Aorta (tissue), 5 donors: ENCODE results near the gene ZNF831. TPM values are rescaled to one million over a fixed set of nuclear protein-coding genes. Genes with fewer than 3 reads are reported as not detected.

Experiments used
- ATAC-seq: fragments of 200-7000 bp; cut with Tn5 transposase; one replicate; pipeline ENCODE4 v1.9.1; 2022; ENCODE audit warnings: moderate library complexity; ENCODE audit not compliant: low FRiP score
- DNase-seq, 2 donors: peaks; one replicate each; pipeline ENCODE4 v3.0.0-alpha.2; 2020
- H3K27ac ChIP-seq, 2 donors: one replicate each; pipeline ENCODE4 v1.5.1; 2013; ENCODE audit warnings: low read length in 2 of 2, mild to moderate bottlenecking in 2 of 2, moderate library complexity in 2 of 2, control low read depth in 1 of 2, inconsistent platforms in 1 of 2, low read depth in 1 of 2
- H3K27me3 ChIP-seq, 2 donors: one replicate each; pipeline ENCODE4 v1.6.1; 2013; ENCODE audit warnings: control low read depth in 1 of 2, low read length in 1 of 2, mild to moderate bottlenecking in 1 of 2, moderate library complexity in 1 of 2; ENCODE audit not compliant: insufficient read depth in 2 of 2, control insufficient read depth in 1 of 2
- H3K36me3 ChIP-seq, 2 donors: one replicate each; pipeline ENCODE4 v1.6.1; 2013; ENCODE audit warnings: control low read depth in 1 of 2, low read length in 1 of 2, mild to moderate bottlenecking in 1 of 2; ENCODE audit not compliant: insufficient read depth in 2 of 2, control insufficient read depth in 1 of 2
- H3K4me1 ChIP-seq, 2 donors: one replicate each; pipeline ENCODE4 v1.6.1; 2013; ENCODE audit warnings: low read length in 2 of 2, control low read depth in 1 of 2, mild to moderate bottlenecking in 1 of 2, moderate library complexity in 1 of 2; ENCODE audit not compliant: insufficient read depth in 2 of 2, control insufficient read depth in 1 of 2
- H3K4me3 ChIP-seq, 2 donors: one replicate each; pipeline ENCODE4 v1.5.1; 2013; ENCODE audit warnings: low read length in 2 of 2, control low read depth in 1 of 2, mild to moderate bottlenecking in 1 of 2
- H3K9me3 ChIP-seq: one replicate; pipeline ENCODE4 v1.6.1; 2013; ENCODE audit warnings: mild to moderate bottlenecking, low read length; ENCODE audit not compliant: control insufficient read depth
- WGBS, 2 donors: extraction: QIAGEN DNeasy Blood & Tissue Kit; methylation state at CpG; one replicate each; pipeline ENCODE4 v1.1.7; 2013; 5-methylcytosine and 5-hydroxymethylcytosine counted together
- intact Hi-C, 2 donors: fragments of 100-400 bp; cut with DNase I; formaldehyde crosslinking; loops; one replicate each; pipeline versions ENCODE4 v1.14.2 to v1.15.0; 2022
- polyA plus RNA-seq, 2 donors: library from polyadenylated mRNA; stranded (reverse); fragments of 200-250 nt; gene quantifications; one replicate each; pipeline ENCODE4 v1.2.3, GENCODE V29; 2013
- total RNA-seq, 2 donors: library from RNA; stranded (reverse); fragmentation: NEBNext Ultra II Directional; extraction: Animal tissue kit (Norgen Biotek cat#: 25700); gene quantifications; one replicate each; pipeline ENCODE4 v1.2.1, GENCODE V29; 2021
- donor health status: healthy with polysubstance abuse.
- donor health status: Bipolar disorder and iron deficiency.
- donor health status: DM: no; HTN: no; CAD: no.
- donor health status: DM: no; HTN: no; CAD: no.
- donor health status: DM: yes; HTN: yes; CAD: no.

The ZNF831 gene
- total and polyA plus RNA-seq, 4 donors, result 0.03 to 0.68 (median 0.57) TPM; not detected in 1

DNA sequence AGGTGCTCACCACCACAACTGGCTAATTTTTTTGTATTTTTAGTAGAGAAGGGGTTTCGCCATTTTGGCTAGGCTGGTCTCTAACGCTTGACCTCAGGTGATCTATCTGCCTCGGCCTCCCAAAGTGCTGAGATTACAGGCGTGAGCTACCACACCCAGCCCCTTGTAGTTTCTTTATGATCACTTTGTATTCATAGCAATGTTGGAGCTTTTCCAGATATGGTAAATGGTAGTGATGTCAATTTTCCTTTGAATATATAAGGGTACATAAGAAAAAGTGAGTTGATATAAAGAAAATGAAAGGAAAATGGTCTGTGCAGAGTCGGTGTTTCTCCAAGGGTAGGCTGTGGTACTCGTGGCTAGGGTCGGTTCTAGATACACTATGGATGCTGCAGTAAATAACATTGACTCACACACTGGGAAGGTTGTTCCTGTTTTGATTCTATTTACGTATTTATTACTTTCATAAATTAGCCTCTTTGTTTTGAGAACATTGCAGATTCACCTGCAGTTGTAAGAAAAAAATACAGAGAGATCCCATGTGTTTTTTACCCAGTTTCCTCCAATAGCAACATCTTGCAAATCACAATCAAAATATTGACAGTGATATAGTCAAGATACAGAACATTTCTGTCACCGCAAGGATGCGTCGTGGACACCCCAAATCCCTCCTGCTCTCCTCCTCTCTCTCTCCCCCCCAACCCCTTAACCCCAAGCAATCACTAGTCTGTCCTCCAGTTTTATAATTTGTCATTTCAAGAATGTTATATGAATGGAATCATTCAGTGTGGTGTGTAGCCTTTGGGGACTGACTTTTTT, 2.5 kb downstream of the ZNF831 start:
- ATAC-seq, result no peak
- no peak overlapping the region for H3K4me3 ChIP-seq
- DNase-seq, result no peak
- no peak overlapping the region for H3K27ac ChIP-seq
- WGBS, 2 donors, result 81 to 82% methylated on average over 11 of the region's 11 CpGs
- H3K9me3 ChIP-seq, result no peaks in the 10 kb centered on the region
- intact Hi-C loops, result no loop called here
- H3K4me1 ChIP-seq, result no peaks in the 10 kb centered on the region
- no peaks in the 10 kb centered on the region for H3K36me3 ChIP-seq
- H3K27me3 ChIP-seq, result no peaks in the 10 kb centered on the region

DNA sequence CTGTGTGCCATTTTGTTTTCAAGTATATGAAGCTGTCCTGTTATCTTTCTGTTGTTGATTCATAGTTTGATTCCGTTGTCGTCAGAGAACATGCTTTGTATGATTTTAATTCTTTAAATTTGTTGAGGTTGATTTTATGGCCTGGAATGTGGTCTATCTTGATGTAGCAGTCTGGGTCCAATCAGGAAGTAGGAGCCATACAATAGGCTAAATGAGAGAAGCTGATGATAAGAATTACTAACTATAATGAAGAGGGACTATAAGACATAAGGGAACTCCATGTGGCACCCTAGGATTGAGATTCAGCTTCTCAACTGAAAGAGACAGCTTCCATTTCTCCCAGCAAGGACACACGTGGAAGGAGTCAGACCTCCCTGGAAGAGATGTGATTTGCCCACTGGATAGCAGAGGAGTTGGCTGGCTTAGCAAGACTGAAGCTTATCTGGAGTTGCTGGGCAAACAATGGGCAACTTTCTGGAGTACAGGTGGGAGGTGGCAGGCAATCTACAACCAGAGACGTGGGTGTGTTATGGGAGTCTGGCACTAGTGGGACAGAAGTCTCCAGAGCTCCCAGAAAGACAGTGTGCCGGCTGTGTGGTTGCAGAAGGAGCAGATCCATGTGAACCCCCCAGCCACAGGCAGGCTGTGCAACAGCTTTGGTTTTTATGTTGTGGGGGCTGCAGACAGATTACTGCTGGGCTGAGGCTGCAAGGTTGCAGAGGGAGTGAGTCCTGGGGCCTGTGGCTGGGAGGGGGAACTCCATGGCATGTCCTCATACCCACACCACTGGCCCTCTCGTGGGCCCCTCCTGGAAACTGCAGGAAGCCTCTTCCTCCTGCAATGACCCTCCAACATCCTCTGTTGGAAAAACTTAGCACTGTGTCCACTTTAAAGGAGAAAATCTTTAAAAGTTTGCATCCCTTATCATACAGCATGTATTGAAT, 7.1 kb downstream of the ZNF831 start:
- no peak overlapping the region for H3K27ac ChIP-seq
- ATAC-seq, result no peak
- 46 to 47% methylated on average over 6 of the region's 6 CpGs for WGBS, 2 donors

DNA sequence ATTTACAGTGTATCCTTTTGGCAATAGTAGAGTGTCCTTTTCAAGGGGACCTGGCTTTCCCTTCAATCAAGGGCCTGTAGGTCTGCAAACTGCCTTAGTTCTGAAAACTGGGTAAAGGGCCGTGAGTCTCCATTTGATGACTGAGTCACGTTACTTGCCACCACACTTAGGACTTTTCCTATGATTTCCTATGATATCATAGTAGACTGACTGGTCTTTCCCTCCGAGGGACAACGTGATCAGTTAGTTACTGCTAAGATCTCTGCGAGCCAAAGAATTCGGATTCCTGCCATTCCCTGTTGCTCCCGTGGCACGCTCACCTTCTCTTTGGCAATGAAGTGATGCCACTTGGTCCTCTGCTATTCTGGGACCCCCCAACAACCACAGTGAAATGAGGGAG, 8.4 kb downstream of the ZNF831 start:
- DNase-seq (no peak), ATAC-seq (no peak)
- no peaks in the 10 kb centered on the region for H3K4me1 ChIP-seq
- WGBS, 2 donors, result 90% methylated on average over 8 of the region's 8 CpGs
- H3K4me3 ChIP-seq, result no peak overlapping the region
- H3K36me3 ChIP-seq, result no peaks in the 10 kb centered on the region
- H3K9me3 ChIP-seq, result no peaks in the 10 kb centered on the region
- no peak overlapping the region for H3K27ac ChIP-seq
- intact Hi-C loops, result no loop called here
- H3K27me3 ChIP-seq, result no peaks in the 10 kb centered on the region

More for the DNA sequence above, 7.1 kb downstream of the ZNF831 start:
- H3K4me3 ChIP-seq, result no peak overlapping the region
- no peaks in the 10 kb centered on the region for H3K36me3 ChIP-seq
- no peaks in the 10 kb centered on the region for H3K9me3 ChIP-seq
- intact Hi-C loops, result no loop called here
- no peak for DNase-seq
- no peaks in the 10 kb centered on the region for H3K4me1 ChIP-seq
- no peaks in the 10 kb centered on the region for H3K27me3 ChIP-seq

- intact Hi-C loops, result no loop called here
- DNase-seq, result no peak
- H3K27me3 ChIP-seq, result no peaks in the 10 kb centered on the region
- H3K9me3 ChIP-seq, result no peaks in the 10 kb centered on the region
- H3K36me3 ChIP-seq, result no peaks in the 10 kb centered on the region
- no peak overlapping the region for H3K27ac ChIP-seq
- ATAC-seq, result no peak
- WGBS, 2 donors, result 63 to 67% methylated on average over 7 of the region's 7 CpGs
- H3K4me1 ChIP-seq, result no peaks in the 10 kb centered on the region
- no peak overlapping the region for H3K4me3 ChIP-seq
Observed at GRCh38 chr20:59173938-59174491, 10.4 kb downstream of the ZNF831 start.

DNA sequence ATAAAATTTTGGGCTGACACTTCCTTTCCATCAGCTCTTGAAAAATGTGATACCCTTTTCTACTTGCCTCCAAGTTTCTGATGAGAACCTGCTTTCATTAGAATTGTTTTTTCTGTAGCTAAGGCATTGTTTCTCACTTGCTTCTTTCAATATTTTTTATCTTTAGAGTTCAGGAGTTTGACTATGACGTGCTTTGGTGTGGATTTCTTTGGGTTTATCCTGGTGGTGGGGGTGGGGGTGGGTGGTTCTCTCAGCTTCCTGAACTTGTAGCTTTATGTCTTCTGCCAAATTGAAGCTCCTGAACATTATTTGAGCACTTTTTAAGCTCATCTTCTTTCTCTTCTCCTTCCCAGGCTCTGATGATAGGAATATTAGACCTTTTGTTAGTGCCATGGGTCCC, 11.4 kb downstream of the ZNF831 start:
- DNase-seq (no peak), ATAC-seq (no peak)
- no peak overlapping the region for H3K27ac ChIP-seq
- no peaks in the 10 kb centered on the region for H3K4me1 ChIP-seq
- no peak overlapping the region for H3K4me3 ChIP-seq
- H3K36me3 ChIP-seq, result no peaks in the 10 kb centered on the region
- H3K9me3 ChIP-seq, result no peaks in the 10 kb centered on the region
- H3K27me3 ChIP-seq, result no peaks in the 10 kb centered on the region
- intact Hi-C loops, result no loop called here
- WGBS, 2 donors, result 32 to 56% methylated on average over 1 of the region's 1 CpG

GRCh38 chr20:59175861-59176260, 12.2 kb downstream of the ZNF831 start:
- H3K27me3 ChIP-seq, result no peaks in the 10 kb centered on the region
- ATAC-seq, result no peak
- H3K4me1 ChIP-seq, result no peaks in the 10 kb centered on the region
- H3K27ac ChIP-seq, result no peak overlapping the region
- H3K9me3 ChIP-seq, result no peaks in the 10 kb centered on the region
- no peak for DNase-seq
- intact Hi-C loops, result no loop called here
- WGBS, 2 donors, result 78 to 80% methylated on average over 2 of the region's 2 CpGs
- H3K4me3 ChIP-seq, result no peak overlapping the region
- H3K36me3 ChIP-seq, result no peaks in the 10 kb centered on the region

DNA sequence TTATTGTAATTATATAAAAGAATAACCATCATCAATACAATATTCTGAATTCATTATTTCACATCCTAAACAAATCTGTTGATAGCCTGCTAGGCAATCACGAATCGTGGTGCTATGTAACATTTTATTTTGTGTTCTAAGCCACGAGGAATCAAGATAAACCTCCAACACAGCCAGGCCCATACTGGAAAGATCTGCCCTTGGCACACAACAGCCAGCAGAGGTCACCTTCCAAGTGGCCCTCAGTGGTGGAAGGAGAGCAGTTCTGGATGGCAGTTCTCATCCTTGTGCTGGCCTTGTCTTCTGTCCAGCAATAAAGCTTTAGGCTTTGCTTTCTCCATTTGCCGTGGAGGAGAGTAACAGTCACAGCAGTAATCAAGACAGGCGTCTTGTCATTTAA, 13.2 kb downstream of the ZNF831 start:
- no peaks in the 10 kb centered on the region for H3K4me1 ChIP-seq
- H3K27me3 ChIP-seq, result no peaks in the 10 kb centered on the region
- ATAC-seq, result no peak
- DNase-seq, result no peak
- H3K36me3 ChIP-seq, result no peaks in the 10 kb centered on the region
- intact Hi-C loops, result no loop called here
- no peaks in the 10 kb centered on the region for H3K9me3 ChIP-seq
- H3K4me3 ChIP-seq, result no peak overlapping the region
- H3K27ac ChIP-seq, result no peak overlapping the region
- 80 to 83% methylated on average over 5 of the region's 5 CpGs for WGBS, 2 donors

DNA sequence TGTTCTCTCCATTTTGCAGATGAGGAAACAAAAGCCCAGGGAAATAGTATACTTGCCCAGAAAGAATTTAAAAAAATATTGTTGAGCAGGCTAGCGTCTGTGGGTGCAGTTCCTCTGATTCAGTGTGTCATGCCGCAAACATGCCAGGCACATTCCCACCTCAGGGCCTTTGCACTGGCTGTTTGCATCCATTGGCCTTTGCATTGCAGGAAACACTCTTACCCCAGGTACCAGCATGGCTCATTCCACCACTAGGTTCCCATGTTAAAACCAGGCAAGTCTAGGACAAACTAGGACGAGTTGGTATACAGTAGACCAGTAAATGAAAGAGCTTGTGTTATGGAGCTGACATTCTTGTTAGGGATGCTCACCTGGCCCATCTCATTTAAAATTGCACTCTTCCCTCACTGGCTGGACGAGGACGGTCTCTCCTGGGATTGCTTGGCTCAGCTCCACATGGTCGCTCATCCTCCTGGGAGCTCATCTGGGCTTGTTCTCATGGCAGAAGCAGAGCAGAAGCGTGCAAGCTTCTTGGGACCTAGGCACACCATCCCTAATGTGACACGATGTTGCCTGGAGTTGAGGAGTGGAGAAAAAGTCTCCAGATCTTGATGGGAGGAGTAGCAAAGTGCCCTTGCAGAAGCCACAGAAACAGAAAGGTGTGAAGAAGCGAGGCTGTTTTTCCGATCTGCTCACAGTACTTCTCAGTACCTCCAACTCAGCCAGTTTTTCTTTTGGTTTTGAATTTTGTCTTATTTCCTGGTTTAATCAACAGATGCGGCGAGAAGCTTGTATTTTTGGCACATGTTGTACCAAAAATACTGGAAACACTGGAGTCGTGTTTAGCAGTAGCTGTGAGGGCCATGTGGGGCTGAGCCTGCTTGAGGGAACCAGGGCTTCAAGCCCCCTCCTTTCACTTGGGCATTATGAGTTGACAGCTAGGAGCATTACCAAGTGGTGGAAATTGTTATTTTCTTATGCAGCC, 13.9 kb downstream of the ZNF831 start:
- 74 to 77% methylated on average over 13 of the region's 13 CpGs for WGBS, 2 donors
- no peak overlapping the region for H3K27ac ChIP-seq
- no peak for ATAC-seq
- no peaks in the 10 kb centered on the region for H3K36me3 ChIP-seq
- DNase-seq, result no peak
- no peaks in the 10 kb centered on the region for H3K4me1 ChIP-seq
- intact Hi-C loops, result no loop called here
- H3K27me3 ChIP-seq, result no peaks in the 10 kb centered on the region
- H3K4me3 ChIP-seq, result no peak overlapping the region
- no peaks in the 10 kb centered on the region for H3K9me3 ChIP-seq
